ENCODE results near the gene ARHGAP22.
A peak's percentile ranks its signal among the peaks of the same experiment; 100 is the strongest.

The ARHGAP22 gene

DNA sequence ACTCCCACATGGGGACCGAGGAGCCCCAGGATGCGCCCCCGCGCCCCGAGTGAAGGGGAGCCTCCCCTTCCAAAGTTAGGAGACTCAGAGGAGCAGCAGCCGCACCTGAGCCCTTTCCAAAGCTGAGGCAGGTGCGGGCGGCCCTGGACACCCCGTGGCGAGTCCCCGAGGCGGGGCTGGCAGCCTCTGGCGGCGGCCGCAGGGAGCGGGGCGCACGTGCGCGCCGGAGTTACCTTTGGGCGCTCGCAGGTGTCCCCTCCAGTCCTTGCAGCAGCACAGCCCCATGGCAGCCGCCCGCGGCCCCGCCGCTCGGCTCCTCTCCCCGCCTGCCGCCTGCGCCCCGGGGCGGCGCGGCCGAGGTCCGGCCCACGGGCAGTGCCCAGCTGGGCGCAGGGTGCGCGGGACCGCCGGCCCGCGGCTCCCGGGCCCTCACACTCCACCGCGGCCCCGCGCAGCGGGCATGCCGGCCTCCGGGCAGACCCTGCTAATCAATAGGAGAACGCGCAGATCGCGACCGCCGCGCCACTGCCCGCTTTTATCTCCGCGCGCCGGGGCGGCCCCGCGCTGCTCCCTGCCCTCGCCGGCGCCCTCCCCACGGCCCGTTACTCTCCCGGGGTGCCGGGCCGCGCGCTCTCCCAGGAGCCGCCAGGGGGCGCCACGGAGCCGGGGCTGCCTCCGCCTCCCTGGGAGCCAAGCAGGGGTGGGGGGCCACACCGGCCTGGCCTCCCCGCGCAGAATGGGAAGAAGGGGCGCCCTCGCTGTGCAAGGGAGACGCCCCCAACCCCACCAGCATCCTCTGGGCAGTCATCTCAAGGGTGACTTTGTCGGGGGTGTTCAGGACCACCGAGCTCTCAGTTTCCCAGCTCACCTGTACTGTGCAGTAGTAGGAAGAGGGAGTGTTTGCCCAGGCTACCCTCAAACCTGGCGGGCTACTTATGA lies 80.8 kb downstream of the ARHGAP22 start:
- Histone ChIP-seq H3K27ac (ENCODE audit: poor library complexity, severe bottlenecking) (no peak overlapping the region), H3K36me3 (ENCODE audit: low read depth) (no peaks in the 10 kb centered on the region), H3K27me3 (ENCODE audit: insufficient read depth, poor library complexity, severe bottlenecking) (peaks cover 43% of the 10 kb centered on the region), H3K4me1 (ENCODE audit: insufficient read depth, poor library complexity, severe bottlenecking) (no peaks in the 10 kb centered on the region), H3K4me3 (ENCODE audit: severe bottlenecking) (peak overlapping the region; percentile 34), H3K9me3 (ENCODE audit: severe bottlenecking) (no peaks in the 10 kb centered on the region)
- peak; percentile 51 for ATAC-seq (ENCODE audit: low read depth)
- DNase-seq (ENCODE audit: low spot score), result peak; percentile 48
- TF ChIP-seq, protein P1, sequence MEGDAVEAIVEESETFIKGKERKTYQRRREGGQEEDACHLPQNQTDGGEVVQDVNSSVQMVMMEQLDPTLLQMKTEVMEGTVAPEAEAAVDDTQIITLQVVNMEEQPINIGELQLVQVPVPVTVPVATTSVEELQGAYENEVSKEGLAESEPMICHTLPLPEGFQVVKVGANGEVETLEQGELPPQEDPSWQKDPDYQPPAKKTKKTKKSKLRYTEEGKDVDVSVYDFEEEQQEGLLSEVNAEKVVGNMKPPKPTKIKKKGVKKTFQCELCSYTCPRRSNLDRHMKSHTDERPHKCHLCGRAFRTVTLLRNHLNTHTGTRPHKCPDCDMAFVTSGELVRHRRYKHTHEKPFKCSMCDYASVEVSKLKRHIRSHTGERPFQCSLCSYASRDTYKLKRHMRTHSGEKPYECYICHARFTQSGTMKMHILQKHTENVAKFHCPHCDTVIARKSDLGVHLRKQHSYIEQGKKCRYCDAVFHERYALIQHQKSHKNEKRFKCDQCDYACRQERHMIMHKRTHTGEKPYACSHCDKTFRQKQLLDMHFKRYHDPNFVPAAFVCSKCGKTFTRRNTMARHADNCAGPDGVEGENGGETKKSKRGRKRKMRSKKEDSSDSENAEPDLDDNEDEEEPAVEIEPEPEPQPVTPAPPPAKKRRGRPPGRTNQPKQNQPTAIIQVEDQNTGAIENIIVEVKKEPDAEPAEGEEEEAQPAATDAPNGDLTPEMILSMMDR (IDR thresholded peaks at IDR 0.05; ENCODE audit: poor library complexity, severe bottlenecking), result peak; percentile 47

DNA sequence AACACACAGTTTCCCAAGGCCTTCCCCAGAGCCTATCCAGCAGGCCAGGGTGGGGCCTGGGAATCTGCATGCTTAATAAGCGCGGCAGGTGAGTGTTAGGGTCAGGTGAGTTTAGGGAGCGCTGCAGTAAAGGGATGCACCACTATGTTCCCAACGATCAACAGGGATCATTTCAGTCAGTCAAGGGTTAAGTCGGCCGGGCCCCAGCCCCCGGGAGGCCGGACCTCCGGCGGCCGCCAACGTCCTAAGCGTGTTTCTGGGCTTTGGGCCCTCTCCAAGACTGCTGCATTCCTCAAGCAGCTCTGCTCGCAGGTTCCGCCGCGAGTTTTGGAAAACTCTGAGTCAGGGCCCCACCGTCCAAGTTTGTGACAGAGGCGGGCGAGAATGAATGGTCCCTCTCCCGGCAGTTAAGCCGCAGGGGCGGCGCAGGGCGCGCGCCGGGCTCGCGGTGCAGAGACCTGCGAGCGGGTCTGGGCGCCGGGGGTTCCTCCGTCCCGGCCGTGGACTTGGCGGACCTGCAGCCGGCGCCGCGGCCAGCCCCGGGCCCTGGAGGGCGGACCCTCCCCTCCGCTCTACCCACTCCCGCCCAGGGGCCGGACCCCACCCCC lies 81.6 kb downstream of the ARHGAP22 start:
- Histone ChIP-seq H3K27ac (ENCODE audit: poor library complexity, severe bottlenecking) (no peak overlapping the region), H3K9me3 (ENCODE audit: severe bottlenecking) (no peaks in the 10 kb centered on the region), H3K4me1 (ENCODE audit: insufficient read depth, poor library complexity, severe bottlenecking) (no peaks in the 10 kb centered on the region), H3K36me3 (ENCODE audit: low read depth) (no peaks in the 10 kb centered on the region), H3K4me3 (ENCODE audit: severe bottlenecking) (peak overlapping the region; percentile 34), H3K27me3 (ENCODE audit: insufficient read depth, poor library complexity, severe bottlenecking) (peaks cover 43% of the 10 kb centered on the region)
- TF ChIP-seq, protein P1 (IDR thresholded peaks at IDR 0.05; ENCODE audit: poor library complexity, severe bottlenecking), result no peak
- ATAC-seq (ENCODE audit: low read depth), result peak; percentile 56
- DNase-seq (ENCODE audit: low spot score), result no peak

DNA sequence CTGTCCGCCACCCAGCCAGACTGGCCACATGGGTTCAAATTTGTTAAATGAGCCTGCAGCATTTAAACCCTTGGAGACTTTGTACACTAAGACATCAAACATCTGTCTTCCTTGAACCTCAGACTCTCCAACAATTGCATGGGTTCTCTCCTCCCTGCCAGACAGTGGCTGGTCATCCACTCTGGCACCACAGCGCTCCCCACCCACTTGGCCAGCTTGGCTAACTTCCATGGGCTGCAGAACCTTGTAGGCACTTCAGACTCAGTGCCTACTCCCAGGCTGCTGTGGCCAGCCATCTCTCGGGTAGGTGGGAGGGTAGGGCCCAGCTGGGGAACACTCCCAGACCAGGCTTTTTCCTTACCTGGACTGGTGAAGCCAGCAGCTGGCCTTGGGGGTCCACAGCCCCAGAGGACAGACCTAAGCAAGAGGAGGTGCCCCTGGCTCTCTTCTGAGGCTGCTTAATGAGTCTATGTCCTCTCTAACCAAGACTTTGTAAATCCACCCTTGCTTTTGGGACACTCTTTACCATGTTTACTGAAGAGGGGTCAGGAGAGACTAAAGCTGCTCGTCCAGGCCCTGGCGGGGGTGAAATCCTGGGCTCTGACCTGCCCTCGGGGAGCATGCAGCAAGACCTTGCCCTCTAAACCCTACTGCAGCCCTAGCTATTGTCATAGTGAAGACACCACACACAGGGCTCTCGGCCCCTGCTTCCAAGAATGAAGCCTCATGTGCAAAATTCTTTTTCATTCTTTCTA lies 82.7 kb downstream of the ARHGAP22 start:
- Histone ChIP-seq H3K27ac (ENCODE audit: poor library complexity, severe bottlenecking) (no peak overlapping the region), H3K9me3 (ENCODE audit: severe bottlenecking) (no peaks in the 10 kb centered on the region), H3K4me3 (ENCODE audit: severe bottlenecking) (no peak overlapping the region), H3K27me3 (ENCODE audit: insufficient read depth, poor library complexity, severe bottlenecking) (peaks cover 43% of the 10 kb centered on the region), H3K4me1 (ENCODE audit: insufficient read depth, poor library complexity, severe bottlenecking) (no peaks in the 10 kb centered on the region), H3K36me3 (ENCODE audit: low read depth) (no peaks in the 10 kb centered on the region)
- ATAC-seq (ENCODE audit: low read depth) (no peak), DNase-seq (ENCODE audit: low spot score) (no peak)
- TF ChIP-seq, protein P1 (IDR thresholded peaks at IDR 0.05; ENCODE audit: poor library complexity, severe bottlenecking), result no peak

DNA sequence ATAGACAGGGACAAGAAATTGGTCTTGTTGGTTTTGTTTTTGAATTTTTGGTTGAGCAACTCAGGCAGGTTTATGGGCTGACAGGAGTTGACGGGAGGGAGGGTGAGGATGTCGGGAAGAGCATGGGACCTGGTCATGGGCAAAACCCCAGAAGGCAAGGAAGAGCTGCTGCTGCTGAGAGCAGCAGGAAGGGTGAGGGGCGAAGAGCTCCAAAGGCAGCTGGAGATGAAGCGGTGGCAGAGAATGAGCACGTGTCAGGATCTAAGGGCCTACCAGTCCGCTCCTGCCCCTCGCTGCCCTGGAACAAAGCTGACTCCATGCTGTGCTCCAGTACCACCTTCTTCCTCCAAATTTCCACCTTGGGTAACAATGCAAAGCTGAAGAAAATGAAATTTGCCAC lies 84.3 kb downstream of the ARHGAP22 start:
- no peaks in the 10 kb centered on the region for H3K9me3 ChIP-seq (ENCODE audit: severe bottlenecking)
- TF ChIP-seq, protein P1 (IDR thresholded peaks at IDR 0.05; ENCODE audit: poor library complexity, severe bottlenecking), result no peak
- no peak overlapping the region for H3K27ac ChIP-seq (ENCODE audit: poor library complexity, severe bottlenecking)
- H3K4me3 ChIP-seq (ENCODE audit: severe bottlenecking), result no peak overlapping the region
- H3K4me1 ChIP-seq (ENCODE audit: insufficient read depth, poor library complexity, severe bottlenecking), result no peaks in the 10 kb centered on the region
- H3K27me3 ChIP-seq (ENCODE audit: insufficient read depth, poor library complexity, severe bottlenecking), result peaks cover 31% of the 10 kb centered on the region
- ATAC-seq (ENCODE audit: low read depth) (no peak), DNase-seq (ENCODE audit: low spot score) (no peak)
- no peaks in the 10 kb centered on the region for H3K36me3 ChIP-seq (ENCODE audit: low read depth)
